A549 (cell line): Measurements from ENCODE around the gene TMTC2. TPM values are rescaled to one million over a fixed set of nuclear protein-coding genes. Genes with fewer than 3 reads are reported as not detected.

ENCODE experiments used
- ATAC-seq, 2 experiments: fragments of 200-7000 bp in 1 of 2; fragments of >200 bp in 1 of 2; cut with Nextera tagmentation in 1 of 2; cut with Tn5 transposase in 1 of 2; 3 replicates each; pipeline versions ENCODE4 v1.8.0 to v1.9.1; 2018 to 2020; ENCODE audit warnings: mild to moderate bottlenecking in 1 of 2, moderate library complexity in 1 of 2
- CTCF ChIA-PET: fragments of 300-600 bp; sonication (Branson Sonifier 250); formaldehyde crosslinking; extraction: SDS; loops from one replicate; lab custom pipeline; 2021; ENCODE audit warnings: antibody characterized with exemption, inconsistent platforms; lab: Yijun Ruan, JAX
- POLR2A ChIA-PET: fragments of 350-600 bp; formaldehyde crosslinking; extraction: SDS; loops from one replicate; lab custom pipeline; 2021; ENCODE audit warnings: antibody characterized with exemption, inconsistent platforms; lab: Yijun Ruan, JAX
- DNase-seq, 2 experiments: peaks; one replicate each; pipeline versions ENCODE4 v3.0.0 to v3.0.0-alpha.2; 2011 to 2016; ENCODE audit warnings: low read depth in 1 of 2, low spot score in 1 of 2
- FAIRE-seq: peaks from 2 replicates; lab custom pipeline; 2011; peaks lifted over from hg19 to GRCh38; lab: Jason Lieb, UNC
- H3K27ac ChIP-seq, 2 experiments: fragments of >200 bp; sonication (Bioruptor Twin); formaldehyde crosslinking; 3 replicates each; pipeline ENCODE4 v1.5.1; 2016 to 2017
- H3K4me1 ChIP-seq: fragments of >200 bp; sonication (Bioruptor Twin); formaldehyde crosslinking; 3 replicates; pipeline ENCODE4 v1.6.1; 2016
- H3K4me2 ChIP-seq: fragments of >200 bp; sonication (Bioruptor Twin); formaldehyde crosslinking; 3 replicates; pipeline ENCODE4 v1.6.1; 2016
- H3K4me3 ChIP-seq: fragments of >200 bp; sonication (Bioruptor Twin); formaldehyde crosslinking; 3 replicates; pipeline ENCODE4 v1.5.1; 2016
- H3K9me3 ChIP-seq: fragments of >200 bp; sonication (Bioruptor Twin); formaldehyde crosslinking; 3 replicates; pipeline ENCODE4 v1.6.1; 2016
- CBX2 ChIP-seq: fragments of 200-600 bp; sonication (generic); IDR thresholded peaks from 2 replicates; pipeline ENCODE4 v1.6.1; 2016; ENCODE audit warnings: low read depth, mild to moderate bottlenecking, borderline replicate concordance
- CBX8 ChIP-seq: fragments of 200-600 bp; sonication (generic); IDR thresholded peaks from 2 replicates; pipeline ENCODE4 v1.6.1; 2016
- CEBPB ChIP-seq, 2 experiments: fragments of >200 bp in 1 of 2; sonication (Bioruptor Twin) in 1 of 2; formaldehyde crosslinking in 1 of 2; IDR thresholded peaks; 2 replicates each; pipeline ENCODE4 v1.6.1; 2012 to 2016
- CHD4 ChIP-seq: fragments of 200-600 bp; sonication (generic); IDR thresholded peaks from 2 replicates; pipeline ENCODE4 v1.6.1; 2016; ENCODE audit warnings: antibody characterized with exemption, mild to moderate bottlenecking, borderline replicate concordance
- CTCF ChIP-seq: fragments of >200 bp; sonication (Bioruptor Twin); formaldehyde crosslinking; IDR thresholded peaks from 3 replicates; pipeline ENCODE4 v1.5.1; 2016
- ELK1 ChIP-seq: fragments of 150-350 bp; IDR thresholded peaks from 2 replicates; pipeline ENCODE4 v1.6.1; 2014; ENCODE audit warnings: low read depth, mild to moderate bottlenecking, low read length
- FOSL2 ChIP-seq, 2 experiments: fragments of 450-650 bp in 1 of 2; fragments of >200 bp in 1 of 2; sonication (Bioruptor Twin) in 1 of 2; formaldehyde crosslinking; IDR thresholded peaks; 2 replicates each; pipeline versions ENCODE4 v1.5.0 to v1.6.1; 2016 to 2020; ENCODE audit warnings: mild to moderate bottlenecking in 1 of 2, moderate library complexity in 1 of 2
- FOXS1 ChIP-seq: fragments of 250-450 bp; sonication (Bioruptor Pico); IDR thresholded peaks from 2 replicates; pipeline ENCODE4 v1.5.0; 2020; ENCODE audit warnings: mild to moderate bottlenecking, moderate library complexity
- HDAC2 ChIP-seq: fragments of 200-600 bp; sonication (generic); IDR thresholded peaks from 2 replicates; pipeline ENCODE4 v1.6.1; 2016
- HES2 ChIP-seq: fragments of >200 bp; sonication (Bioruptor Twin); formaldehyde crosslinking; IDR thresholded peaks from 2 replicates; pipeline ENCODE4 v1.6.1; 2016
- MAX ChIP-seq: IDR thresholded peaks from 2 replicates; pipeline ENCODE4 v1.6.1; 2012
- NPAS2 ChIP-seq: fragments of 250-450 bp; sonication (Bioruptor Pico); IDR thresholded peaks from 2 replicates; pipeline ENCODE4 v1.8.0; 2022; ENCODE audit warnings: mild to moderate bottlenecking, moderate library complexity, borderline replicate concordance
- NR3C1 ChIP-seq: fragments of >200 bp; sonication (Bioruptor Twin); formaldehyde crosslinking; IDR thresholded peaks from 3 replicates; pipeline ENCODE4 v1.6.1; 2017
- PHF8 ChIP-seq: fragments of 200-600 bp; sonication (generic); IDR thresholded peaks from 2 replicates; pipeline ENCODE4 v1.6.1; 2016; ENCODE audit warnings: low read depth, mild to moderate bottlenecking, antibody characterized with exemption, moderate library complexity, borderline replicate concordance
- RAD21 ChIP-seq, 2 experiments: fragments of >200 bp in 1 of 2; sonication (Bioruptor Twin) in 1 of 2; formaldehyde crosslinking in 1 of 2; IDR thresholded peaks in 1 of 2; conservative IDR thresholded peaks in 1 of 2; 2 replicates in 1 of 2; 3 replicates in 1 of 2; pipeline ENCODE4 v1.6.1; 2012 to 2018; ENCODE audit warnings: inconsistent platforms in 1 of 2
- REST ChIP-seq: fragments of 200-600 bp; sonication (generic); IDR thresholded peaks from 2 replicates; pipeline ENCODE4 v1.6.1; 2016; ENCODE audit warnings: antibody characterized with exemption, mild to moderate bottlenecking, moderate library complexity
- SREBF2 ChIP-seq: fragments of 450-650 bp; IDR thresholded peaks from 2 replicates; pipeline ENCODE4 v1.6.1; 2014; ENCODE audit warnings: mild to moderate bottlenecking, moderate library complexity
- TP53 ChIP-seq: fragments of 250-450 bp; sonication (Bioruptor Pico); IDR thresholded peaks from 2 replicates; pipeline ENCODE4 v1.5.0; 2021; ENCODE audit warnings: mild to moderate bottlenecking, moderate library complexity
- USF2 ChIP-seq: fragments of 450-650 bp; IDR thresholded peaks from 2 replicates; pipeline ENCODE4 v1.6.1; 2014; ENCODE audit warnings: antibody characterized with exemption
- ZC3H11A ChIP-seq: fragments of 450-650 bp; IDR thresholded peaks from 2 replicates; pipeline ENCODE4 v1.6.1; 2014; ENCODE audit warnings: antibody characterized with exemption, mild to moderate bottlenecking
- ZSCAN20 ChIP-seq: fragments of 250-450 bp; sonication (Bioruptor Pico); IDR thresholded peaks from 2 replicates; pipeline ENCODE4 v1.8.0; 2022; ENCODE audit warnings: mild to moderate bottlenecking, moderate library complexity
- WGBS: methylation state at CpG from one replicate; pipeline ENCODE4 v1.1.6; 2017; ENCODE audit errors: missing lambda C conversion rate; 5-methylcytosine and 5-hydroxymethylcytosine counted together
- polyA plus RNA-seq, 4 experiments: library from polyadenylated mRNA; depleted of rRNA in 3 of 4; stranded (reverse); fragments of >200 nt; fragmentation: RNase III in 1 of 4; extraction: RNeasy Plus Mini Kit Qiagen cat#74134 plus additional on column Dnase treatment in 1 of 4; gene quantifications; 2 replicates in 3 of 4; 3 replicates in 1 of 4; pipeline ENCODE4 v1.2.3, GENCODE V29; 2011 to 2017

TMTC2 gene
- polyA plus RNA-seq, 2 of the 4 experiments (the other 2 are of a cell fraction), result 1.8 to 5.3 TPM

GRCh38 chr12:82866946-82867345 is 180.2 kb downstream of the TMTC2 start:
- Histone ChIP-seq H3K27ac (no peak overlapping the region), H3K4me2 (no peak overlapping the region), H3K9me3 (no peaks in the 10 kb centered on the region), H3K4me1 (no peaks in the 10 kb centered on the region), H3K4me3 (no peak overlapping the region)
- WGBS, result 31% methylated on average over 3 of the region's 3 CpGs
- POLR2A ChIA-PET, result no interaction called here
- FAIRE-seq, result no peak
- DNase-seq, result no peak
- no peak for ATAC-seq
- no peak for TF ChIP-seq NPAS2
- TF ChIP-seq ELK1, result no peak
- no peak for TF ChIP-seq SREBF2
- TF ChIP-seq ZC3H11A, result no peak
- TF ChIP-seq CHD4, result no peak
- TF ChIP-seq HDAC2, result no peak
- TF ChIP-seq NR3C1, result no peak
- TF ChIP-seq FOXS1 (CRISPR knock-in tag), result no peak
- TF ChIP-seq FOSL2 (IDR thresholded peaks at IDR 0.05), result no peak
- TF ChIP-seq FOSL2 (CRISPR knock-in tag; IDR thresholded peaks at IDR 0.05), result no peak
- no peak for TF ChIP-seq REST
- no peak for TF ChIP-seq TP53 (CRISPR knock-in tag)
- TF ChIP-seq PHF8, result no peak
- no peak for TF ChIP-seq RAD21 (conservative IDR thresholded peaks at IDR 0.05 in 1 of 2, IDR thresholded peaks at IDR 0.05 in 1 of 2)
- CTCF ChIA-PET, result no interaction called here

- 69% methylated on average over 6 of the region's 6 CpGs for WGBS
- Histone ChIP-seq H3K4me1 (no peaks in the 10 kb centered on the region), H3K9me3 (no peaks in the 10 kb centered on the region), H3K4me2 (no peak overlapping the region), H3K27ac (no peak overlapping the region), H3K4me3 (no peak overlapping the region)
- ATAC-seq (no peak), FAIRE-seq (peak; percentile 49), DNase-seq (no peak)
- no peak for TF ChIP-seq USF2
- no peak for TF ChIP-seq CEBPB (IDR thresholded peaks at IDR 0.05)
- TF ChIP-seq HES2, result no peak
- TF ChIP-seq CBX8, result no peak
- no peak for TF ChIP-seq CBX2
- TF ChIP-seq NR3C1, result no peak
- no peak for TF ChIP-seq ZC3H11A
- no peak for TF ChIP-seq CTCF
- TF ChIP-seq SREBF2, result no peak
- no peak for TF ChIP-seq FOXS1 (CRISPR knock-in tag)
- TF ChIP-seq MAX, result no peak
- TF ChIP-seq ZSCAN20 (CRISPR knock-in tag), result no peak
- ChIA-PET POLR2A (no interaction called here), CTCF (no interaction called here)
Measured at GRCh38 chr12:82867762-82868500, 181.2 kb downstream of the TMTC2 start.
